Embryonic facial prominence (tissue), 1 donor: ENCODE results near the gene ITCH.
"Not testable (repeated sequence)": the region's sequence is repeated elsewhere in the genome, so short reads cannot be mapped to it uniquely, and the experiment has no call there.

Source experiments
- DNase-seq: peaks from one replicate; pipeline ENCODE4 v3.0.0-alpha.2; 2016; ENCODE audit errors: extremely low spot score

Gene ITCH

GRCh38 chr20:34414525-34414924 lies 51.5 kb downstream of the ITCH start:
- not testable (repeated sequence) for DNase-seq

GRCh38 chr20:34415079-34415478 lies 52.0 kb downstream of the ITCH start:
- no peak for DNase-seq

- no peak for DNase-seq
These were observed 57.1 kb downstream of the ITCH start for GRCh38 chr20:34420146-34420545.

DNA sequence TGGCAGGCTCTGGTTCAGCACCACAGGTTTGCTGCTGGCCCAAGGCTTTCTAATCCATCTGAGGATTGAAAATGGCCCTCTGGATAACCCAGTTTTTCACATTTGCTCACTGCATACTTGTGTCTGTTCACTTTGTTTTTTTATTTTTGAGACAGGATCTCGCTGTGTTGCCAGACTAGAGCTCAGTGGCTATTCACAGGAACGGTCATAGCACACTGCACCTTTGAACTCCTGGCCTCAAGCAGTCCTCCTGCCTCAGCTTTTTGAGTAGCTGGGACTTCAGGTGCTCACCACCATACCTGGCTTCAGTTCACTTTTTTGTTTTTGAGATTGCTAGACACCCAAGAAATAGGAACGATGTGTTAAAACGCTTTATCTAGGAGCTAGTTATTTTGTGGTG lies 57.9 kb downstream of the ITCH start:
- no peak for DNase-seq

- no peak for DNase-seq
These were observed 58.8 kb downstream of the ITCH start for GRCh38 chr20:34421766-34422466.

DNA sequence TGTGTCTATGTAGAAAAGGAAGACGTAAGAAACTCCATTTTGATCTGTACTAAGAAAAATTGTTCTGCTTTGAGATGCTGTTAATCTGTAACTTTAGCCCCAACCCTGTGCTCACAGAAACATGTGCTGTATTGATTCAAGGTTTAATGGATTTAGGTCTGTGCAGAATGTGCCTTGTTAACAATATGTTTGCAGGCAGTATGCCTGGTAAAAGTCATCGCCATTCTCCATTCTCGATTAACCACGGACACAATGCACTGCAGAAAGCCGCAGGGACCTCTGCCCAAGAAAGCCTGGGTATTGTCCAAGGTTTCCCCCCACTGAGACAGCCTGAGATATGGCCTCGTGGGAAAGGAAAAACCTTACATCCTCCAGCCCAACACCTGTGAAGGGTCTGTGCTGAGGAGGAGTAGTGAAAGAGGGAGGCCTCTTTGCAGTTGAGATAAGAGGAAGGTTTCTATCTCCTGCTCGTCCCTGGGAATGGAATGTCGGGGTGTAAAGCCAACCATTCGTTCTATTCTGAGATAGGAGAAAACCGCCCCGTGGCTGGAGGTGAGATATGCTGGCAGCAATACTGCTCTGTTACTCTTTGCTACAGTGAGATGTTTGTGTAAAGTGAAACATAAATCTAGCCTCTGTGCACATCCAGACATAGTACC lies 62.1 kb downstream of the ITCH start:
- DNase-seq, result not testable (repeated sequence)

DNA sequence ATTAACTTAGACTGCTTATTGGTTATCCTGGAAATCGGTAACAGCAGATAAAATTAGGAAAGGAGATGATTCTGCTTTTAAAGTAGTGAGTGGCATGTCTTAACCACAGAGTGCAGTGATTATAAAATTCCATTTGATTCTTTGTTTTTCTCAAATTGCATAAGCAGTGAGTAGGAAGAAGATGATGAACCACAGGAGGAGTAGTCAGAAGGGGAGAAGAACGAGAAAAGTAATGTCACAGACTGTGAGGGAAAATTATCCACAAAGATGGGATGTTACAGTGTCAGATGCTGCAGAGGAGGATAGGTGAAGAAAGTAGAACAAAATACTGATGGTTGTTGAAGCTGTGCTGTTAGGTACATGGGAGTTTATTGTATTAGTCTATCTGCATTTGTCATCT lies 63.0 kb downstream of the ITCH start:
- DNase-seq, result no peak

- no peak for DNase-seq
These were observed 64.3 kb downstream of the ITCH start for GRCh38 chr20:34427331-34427730.

DNA sequence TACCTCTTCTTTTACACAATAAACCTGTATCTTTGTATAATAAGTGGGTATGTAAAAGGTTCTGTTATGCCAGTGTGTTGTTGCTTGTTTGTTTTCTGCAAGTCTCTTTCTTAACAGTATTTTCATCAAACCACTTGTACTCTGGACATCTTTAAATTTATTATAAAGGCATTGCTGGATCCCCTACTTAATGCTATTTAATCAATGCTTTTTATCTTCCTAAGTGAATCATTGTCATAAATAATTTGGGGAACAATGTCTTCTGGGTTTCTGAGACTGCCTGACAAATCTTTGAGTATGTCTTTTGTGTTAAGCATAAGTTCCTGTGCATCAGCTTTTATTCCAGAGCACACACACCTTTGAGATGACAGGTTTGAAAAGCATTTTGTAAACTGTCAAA lies 64.7 kb downstream of the ITCH start:
- no peak for DNase-seq

DNA sequence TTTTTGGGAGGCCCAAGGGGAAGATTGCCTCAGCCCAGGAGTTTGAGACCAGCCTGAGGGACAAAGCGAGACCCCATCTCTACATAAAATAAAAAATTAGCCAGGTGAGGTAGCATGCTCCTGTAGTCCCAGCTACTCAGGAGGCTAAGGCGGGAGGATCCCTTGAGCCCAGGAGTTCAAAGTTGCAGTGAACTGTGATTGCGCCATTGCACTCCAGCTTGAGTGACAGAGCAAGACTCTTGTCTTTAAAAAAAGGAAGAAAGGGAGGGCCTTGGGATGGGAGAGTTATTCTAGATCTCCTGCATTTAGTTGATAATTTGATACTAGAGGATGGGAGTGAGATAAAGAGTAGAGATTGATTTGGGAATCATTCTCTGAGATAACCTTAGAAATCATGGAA lies 68.1 kb downstream of the ITCH start:
- DNase-seq, result no peak

DNA sequence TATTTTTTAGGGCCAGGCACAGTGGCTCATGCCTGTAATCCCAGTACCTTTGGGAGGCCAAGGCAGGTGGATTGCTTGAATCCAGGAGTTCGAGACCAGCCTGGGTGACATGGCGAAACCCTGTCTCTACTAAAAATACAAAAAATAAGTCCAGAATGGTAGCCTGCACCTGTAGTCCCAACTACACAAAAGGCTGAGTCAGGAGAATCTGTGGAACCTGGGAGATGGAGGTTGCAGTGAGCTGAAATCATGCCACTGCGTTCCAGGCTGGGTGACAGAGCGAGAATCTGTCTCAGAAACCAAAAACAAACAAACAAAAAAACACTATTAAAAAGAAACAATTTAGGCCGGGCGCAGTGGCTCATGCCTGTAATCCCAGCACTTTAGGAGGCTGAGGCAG lies 69.6 kb downstream of the ITCH start:
- DNase-seq, result not testable (repeated sequence)

- no peak for DNase-seq
These were observed 70.3 kb downstream of the ITCH start for GRCh38 chr20:34433391-34433790.

DNA sequence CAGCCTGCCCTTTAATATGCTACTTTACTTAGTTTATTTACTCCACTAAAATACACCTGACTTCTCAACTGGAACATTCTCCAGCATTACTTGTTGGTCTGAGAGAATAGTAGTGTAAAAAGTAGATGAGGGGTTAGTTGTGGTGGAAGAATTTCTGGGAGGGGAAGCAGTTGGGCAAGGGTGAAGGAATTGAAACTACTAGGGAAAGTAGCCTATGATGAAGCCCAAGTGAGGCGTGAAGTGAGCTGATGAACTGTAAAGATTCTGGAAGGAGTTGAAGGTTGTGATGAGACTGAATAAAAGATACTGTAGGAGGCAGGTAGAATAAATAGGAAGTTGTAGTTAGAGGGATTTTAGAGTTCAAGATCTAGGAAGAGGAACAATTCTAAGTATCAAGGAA lies 72.5 kb downstream of the ITCH start:
- no peak for DNase-seq

- no peak for DNase-seq
These were observed 74.4 kb downstream of the ITCH start for GRCh38 chr20:34437330-34437986.

DNA sequence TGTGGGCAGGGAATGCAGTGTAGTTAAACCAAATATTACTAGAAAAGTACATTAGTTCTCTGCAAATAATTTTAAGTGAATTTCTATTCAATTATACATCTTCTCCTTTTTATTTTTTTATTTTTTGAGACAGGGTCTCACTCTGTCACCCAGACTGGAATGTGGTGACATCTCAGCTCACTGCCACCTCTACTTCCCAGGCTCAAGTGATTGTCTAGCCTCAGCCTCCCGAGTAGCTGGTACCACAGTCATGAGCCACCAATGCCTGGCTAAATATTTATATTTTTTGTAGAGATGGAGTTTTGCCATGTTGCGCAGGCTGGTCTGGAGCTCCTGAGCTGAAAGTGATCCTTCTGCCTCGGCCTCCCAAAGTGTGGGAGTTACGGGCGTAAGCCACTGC lies 76.1 kb downstream of the ITCH start:
- no peak for DNase-seq

GRCh38 chr20:34441423-34441822 lies 78.3 kb downstream of the ITCH start:
- DNase-seq, result not testable (repeated sequence)

GRCh38 chr20:34443546-34443945 lies 80.5 kb downstream of the ITCH start:
- DNase-seq, result no peak

GRCh38 chr20:34445177-34446065 lies 82.3 kb downstream of the ITCH start:
- no peak for DNase-seq

GRCh38 chr20:34448517-34448916 lies 85.4 kb downstream of the ITCH start:
- no peak for DNase-seq

- no peak for DNase-seq
These were observed 86.9 kb downstream of the ITCH start for GRCh38 chr20:34449674-34450592.
